Neural progenitor cell (in vitro differentiated cells): ENCODE results near the gene NOL6. TPM values are rescaled to one million over a fixed set of nuclear protein-coding genes. Genes with fewer than 3 reads are reported as not detected.

ENCODE experiments used
- DNase-seq: peaks from one replicate; pipeline ENCODE4 v3.0.0-alpha.2; 2016; ENCODE audit warnings: low spot score
- H2AFZ ChIP-seq: fragments of 200-600 bp; sonication (generic); replicated peaks from 2 replicates; pipeline ENCODE4 v1.6.1; 2016; ENCODE audit warnings: antibody characterized with exemption
- H3F3A ChIP-seq: fragments of 200-600 bp; sonication (generic); 2 replicates; pipeline ENCODE4 v1.6.1; 2016; ENCODE audit warnings: antibody characterized with exemption, low read depth
- H3K27ac ChIP-seq: fragments of 200-600 bp; sonication (generic); 2 replicates; pipeline ENCODE4 v1.5.1; 2016; ENCODE audit warnings: mild to moderate bottlenecking
- H3K27me3 ChIP-seq: fragments of 200-600 bp; sonication (generic); 2 replicates; pipeline ENCODE4 v1.6.1; 2016; ENCODE audit warnings: mild to moderate bottlenecking, moderate library complexity
- H3K36me3 ChIP-seq: fragments of 200-600 bp; sonication (generic); 2 replicates; pipeline ENCODE4 v1.5.1; 2016
- H3K4me1 ChIP-seq: fragments of 200-600 bp; sonication (generic); 2 replicates; pipeline ENCODE4 v1.6.1; 2016; ENCODE audit warnings: mixed run types
- H3K4me2 ChIP-seq: fragments of 200-600 bp; sonication (generic); 2 replicates; pipeline ENCODE4 v1.6.1; 2016
- H3K4me3 ChIP-seq: fragments of 200-600 bp; sonication (generic); 2 replicates; pipeline ENCODE4 v1.5.1; 2016
- H3K79me2 ChIP-seq: fragments of 200-600 bp; sonication (generic); 2 replicates; pipeline ENCODE4 v1.6.1; 2016; ENCODE audit warnings: low read depth
- H3K9ac ChIP-seq: fragments of 200-600 bp; sonication (generic); 2 replicates; pipeline ENCODE4 v1.6.1; 2016
- H3K9me3 ChIP-seq: fragments of 200-600 bp; sonication (generic); 2 replicates; pipeline ENCODE4 v1.5.1; 2016; ENCODE audit warnings: low read depth
- H4K20me1 ChIP-seq: fragments of 200-600 bp; sonication (generic); 2 replicates; pipeline ENCODE4 v1.6.1; 2016; ENCODE audit warnings: low read depth
- H3K27ac Mint-ChIP-seq: 3 replicates; pipeline ENCODE4 v1.8.0; 2021; ENCODE audit warnings: mixed read lengths
- H3K27me3 Mint-ChIP-seq: 2 replicates; pipeline ENCODE4 v1.8.0; 2022; ENCODE audit warnings: low read depth, mild to moderate bottlenecking, inconsistent platforms, moderate library complexity, mixed read lengths; ENCODE audit not compliant: insufficient read depth
- H3K36me3 Mint-ChIP-seq: 3 replicates; pipeline ENCODE4 v1.8.0; 2021; ENCODE audit warnings: mixed read lengths
- H3K4me1 Mint-ChIP-seq: 3 replicates; pipeline ENCODE4 v1.8.0; 2021; ENCODE audit warnings: mixed read lengths
- H3K4me3 Mint-ChIP-seq: 3 replicates; pipeline ENCODE4 v1.8.0; 2021; ENCODE audit warnings: mild to moderate bottlenecking, moderate library complexity, mixed read lengths
- H3K9me3 Mint-ChIP-seq: 3 replicates; pipeline ENCODE4 v1.8.0; 2020; ENCODE audit warnings: mixed read lengths
- CTCF ChIP-seq: fragments of 200-600 bp; sonication (generic); IDR thresholded peaks from 2 replicates; pipeline ENCODE4 v1.5.1; 2017; ENCODE audit warnings: antibody characterized with exemption, mild to moderate bottlenecking
- EZH2 ChIP-seq: fragments of 200-600 bp; sonication (generic); IDR thresholded peaks from 2 replicates; pipeline ENCODE4 v1.6.1; 2017; ENCODE audit warnings: antibody characterized with exemption, mild to moderate bottlenecking, moderate library complexity
- EZH2phosphoT487 ChIP-seq: fragments of 200-600 bp; sonication (generic); IDR thresholded peaks from 2 replicates; pipeline ENCODE4 v1.6.1; 2017; ENCODE audit warnings: antibody characterized with exemption
- total RNA-seq: library from RNA; depleted of rRNA; stranded (reverse); fragments of >200 nt; gene quantifications from 2 replicates; pipeline ENCODE4 v1.2.3, GENCODE V29; 2015; ENCODE audit warnings: low replicate concordance

The NOL6 gene
- total RNA-seq, 1 donor from 2014 or later = 9.2 TPM

- H3K27ac Mint-ChIP-seq = no peak overlapping the region
- Histone ChIP-seq H3K27me3 (peaks cover 32% of the 10 kb centered on the region), H3K27ac (no peak overlapping the region), H3K9me3 (no peaks in the 10 kb centered on the region), H3K9ac (no peak overlapping the region), H3K36me3 (no peaks in the 10 kb centered on the region), H4K20me1 (no peaks in the 10 kb centered on the region), H3K4me2 (no peak overlapping the region), H3K79me2 (no peaks in the 10 kb centered on the region), H3K4me3 (no peak overlapping the region), H3K4me1 (peaks cover 14% of the 10 kb centered on the region), H2AFZ (no peak overlapping the region), H3F3A (peaks cover 16% of the 10 kb centered on the region)
- no peaks in the 10 kb centered on the region for H3K36me3 Mint-ChIP-seq
- H3K9me3 Mint-ChIP-seq = no peaks in the 10 kb centered on the region
- H3K27me3 Mint-ChIP-seq = peaks cover 21% of the 10 kb centered on the region
- DNase-seq = no peak
- H3K4me1 Mint-ChIP-seq = peaks cover 29% of the 10 kb centered on the region
- H3K4me3 Mint-ChIP-seq = no peak overlapping the region
- TF ChIP-seq EZH2phosphoT487 (no peak), CTCF (no peak), EZH2 (no peak)
Observed at GRCh38 chr9:33450621-33451146, 23.0 kb downstream of the NOL6 start.

GRCh38 chr9:33449715-33450114, 24.0 kb downstream of the NOL6 start:
- peaks cover 25% of the 10 kb centered on the region for H3K27me3 Mint-ChIP-seq
- H3K9me3 Mint-ChIP-seq = no peaks in the 10 kb centered on the region
- no peaks in the 10 kb centered on the region for H3K9me3 ChIP-seq
- H3K27ac Mint-ChIP-seq = no peak overlapping the region
- H3K4me1 ChIP-seq = peaks cover 20% of the 10 kb centered on the region
- H3K4me1 Mint-ChIP-seq = peaks cover 34% of the 10 kb centered on the region
- TF ChIP-seq CTCF (no peak), EZH2 (no peak), EZH2phosphoT487 (no peak)
- no peaks in the 10 kb centered on the region for H3K79me2 ChIP-seq
- no peak overlapping the region for H3K27ac ChIP-seq
- no peak overlapping the region for H3K4me3 Mint-ChIP-seq
- peaks cover 17% of the 10 kb centered on the region for H3F3A ChIP-seq
- no peak overlapping the region for H3K4me2 ChIP-seq
- no peak overlapping the region for H2AFZ ChIP-seq
- H3K36me3 ChIP-seq = no peaks in the 10 kb centered on the region
- no peak overlapping the region for H3K9ac ChIP-seq
- H3K36me3 Mint-ChIP-seq = no peaks in the 10 kb centered on the region
- no peak overlapping the region for H3K4me3 ChIP-seq
- H3K27me3 ChIP-seq = peaks cover 32% of the 10 kb centered on the region
- H4K20me1 ChIP-seq = no peaks in the 10 kb centered on the region
- DNase-seq = no peak

GRCh38 chr9:33447799-33448553, 25.7 kb downstream of the NOL6 start:
- TF ChIP-seq EZH2 (no peak), CTCF (no peak), EZH2phosphoT487 (no peak)
- peak overlapping the region; percentile 82 for H3K4me2 ChIP-seq
- no peak overlapping the region for H3K27ac ChIP-seq
- peak overlapping the region; percentile 45 for H3K4me3 ChIP-seq
- no peaks in the 10 kb centered on the region for H4K20me1 ChIP-seq
- H3K9ac ChIP-seq = no peak overlapping the region
- Mint-ChIP-seq H3K4me1 (peaks cover 41% of the 10 kb centered on the region), H3K27me3 (peaks cover 22% of the 10 kb centered on the region), H3K36me3 (no peaks in the 10 kb centered on the region), H3K9me3 (no peaks in the 10 kb centered on the region), H3K4me3 (peak overlapping the region; percentile 83), H3K27ac (peak overlapping the region; percentile 74)
- H3K27me3 ChIP-seq = peaks cover 32% of the 10 kb centered on the region
- no peak for DNase-seq
- no peaks in the 10 kb centered on the region for H3K79me2 ChIP-seq
- peaks cover 17% of the 10 kb centered on the region for H3F3A ChIP-seq
- no peaks in the 10 kb centered on the region for H3K36me3 ChIP-seq
- H3K4me1 ChIP-seq = peaks cover 20% of the 10 kb centered on the region
- H2AFZ ChIP-seq = peak overlapping the region; percentile 38
- H3K9me3 ChIP-seq = no peaks in the 10 kb centered on the region
